HG02981 (cell line): ENCODE results near the gene SETD2.

Experiments
- ATAC-seq: cut with Tn5 transposase; IDR thresholded peaks from one replicate; pipeline ENCODE4 v1.9.1; 2021; ENCODE audit warnings: mild to moderate bottlenecking, moderate library complexity; ENCODE audit not compliant: unreplicated experiment

Gene SETD2

GRCh38 chr3:47012342-47013230, 151.3 kb downstream of the SETD2 start:
- ATAC-seq, result no peak

GRCh38 chr3:47011371-47011770, 152.5 kb downstream of the SETD2 start:
- no peak for ATAC-seq

GRCh38 chr3:47010910-47011309, 153.0 kb downstream of the SETD2 start:
- no peak for ATAC-seq

GRCh38 chr3:47010111-47010712, 153.7 kb downstream of the SETD2 start:
- no peak for ATAC-seq

- ATAC-seq, result peak; percentile 74
Observed at GRCh38 chr3:47009225-47010110, 154.4 kb downstream of the SETD2 start.

- no peak for ATAC-seq
Observed at GRCh38 chr3:47008851-47009224, 155.1 kb downstream of the SETD2 start.

GRCh38 chr3:47008234-47008796, 155.6 kb downstream of the SETD2 start:
- ATAC-seq, result no peak

GRCh38 chr3:47007482-47008233, 156.3 kb downstream of the SETD2 start:
- no peak for ATAC-seq

GRCh38 chr3:47007001-47007400, 156.9 kb downstream of the SETD2 start:
- no peak for ATAC-seq

GRCh38 chr3:47006145-47006651, 157.7 kb downstream of the SETD2 start:
- no peak for ATAC-seq

GRCh38 chr3:47005212-47006144, 158.4 kb downstream of the SETD2 start:
- ATAC-seq, result no peak

GRCh38 chr3:47004369-47005211, 159.3 kb downstream of the SETD2 start:
- no peak for ATAC-seq

GRCh38 chr3:47003461-47004368, 160.2 kb downstream of the SETD2 start:
- no peak for ATAC-seq

- no peak for ATAC-seq
Observed at GRCh38 chr3:47003056-47003410, 160.9 kb downstream of the SETD2 start.

- ATAC-seq, result no peak
Observed at GRCh38 chr3:47002171-47003055, 161.5 kb downstream of the SETD2 start.

- ATAC-seq, result no peak
Observed at GRCh38 chr3:47001731-47002170, 162.2 kb downstream of the SETD2 start.
